CD4-positive, alpha-beta memory T cell (primary cell): Measurements from ENCODE around the gene ATG12. TPM values are rescaled to one million over a fixed set of nuclear protein-coding genes. Genes with fewer than 3 reads are reported as not detected.
"Not testable (repeated sequence)": the region's sequence is repeated elsewhere in the genome, so short reads cannot be mapped to it uniquely, and the experiment has no call there.

Experiments
- CTCF ChIA-PET: fragments of 350-600 bp; sonication (Branson Sonifier 250); formaldehyde crosslinking; loops from one replicate; lab custom pipeline; 2021; ENCODE audit warnings: inconsistent platforms; ENCODE audit not compliant: partially characterized antibody; lab: Charles Lee
- POLR2A ChIA-PET: fragments of 350-600 bp; sonication (Branson Sonifier 250); formaldehyde crosslinking; loops from one replicate; lab custom pipeline; 2021; ENCODE audit not compliant: partially characterized antibody; lab: Charles Lee
- DNase-seq, 5 donors: peaks; one replicate each; pipeline versions ENCODE4 v3.0.0 to v3.0.0-alpha.2; 2020 to 2022; ENCODE audit warnings: mixed read lengths in 1 of 5
- H3K27ac ChIP-seq: one replicate; pipeline ENCODE4 v1.7.0; 2013; ENCODE audit warnings: low read depth, low read length
- H3K27me3 ChIP-seq: 2 replicates; pipeline ENCODE4 v1.7.0; 2013; ENCODE audit warnings: mild to moderate bottlenecking, low read length, moderate library complexity; ENCODE audit not compliant: insufficient read depth
- H3K36me3 ChIP-seq: 2 replicates; pipeline ENCODE4 v1.7.0; 2013; ENCODE audit warnings: mild to moderate bottlenecking, low read length, moderate library complexity; ENCODE audit not compliant: insufficient read depth
- H3K4me1 ChIP-seq: 2 replicates; pipeline ENCODE4 v1.7.0; 2013; ENCODE audit warnings: mild to moderate bottlenecking, low read length, moderate library complexity; ENCODE audit not compliant: insufficient read depth
- H3K4me3 ChIP-seq, 2 donors: one replicate each; pipeline ENCODE4 v1.7.0; 2013; ENCODE audit warnings: low read length in 2 of 2, mild to moderate bottlenecking in 1 of 2
- H3K9me3 ChIP-seq, 2 donors: one replicate each; pipeline ENCODE4 v1.7.0; 2013; ENCODE audit warnings: low read length in 2 of 2, control low read depth in 1 of 2; ENCODE audit not compliant: control insufficient read depth in 1 of 2
- H3K27ac Mint-ChIP-seq, 7 donors: one replicate each; pipeline ENCODE4 v1.8.0; 2020 to 2021; ENCODE audit warnings: mixed read lengths in 7 of 7, mild to moderate bottlenecking in 6 of 7, inconsistent platforms in 3 of 7, moderate library complexity in 3 of 7
- H3K27me3 Mint-ChIP-seq, 2 donors: one replicate each; pipeline ENCODE4 v1.8.0; 2020 to 2021; ENCODE audit warnings: mixed read lengths in 2 of 2
- H3K36me3 Mint-ChIP-seq, 2 donors: one replicate each; pipeline ENCODE4 v1.8.0; 2020 to 2021; ENCODE audit warnings: mixed read lengths in 2 of 2, inconsistent platforms in 1 of 2, mild to moderate bottlenecking in 1 of 2
- H3K4me1 Mint-ChIP-seq, 4 donors: one replicate each; pipeline ENCODE4 v1.8.0; 2020 to 2021; ENCODE audit warnings: mixed read lengths in 4 of 4, mild to moderate bottlenecking in 1 of 4
- H3K4me3 Mint-ChIP-seq, 8 donors: one replicate each; pipeline ENCODE4 v1.8.0; 2020 to 2021; ENCODE audit warnings: mixed read lengths in 8 of 8, mild to moderate bottlenecking in 7 of 8, moderate library complexity in 6 of 8, inconsistent platforms in 3 of 8
- H3K9me3 Mint-ChIP-seq, 8 donors: one replicate each; pipeline ENCODE4 v1.8.0; 2020 to 2021; ENCODE audit warnings: mixed read lengths in 8 of 8, mild to moderate bottlenecking in 5 of 8, inconsistent platforms in 3 of 8, moderate library complexity in 1 of 8
- intact Hi-C: fragments of 100-400 bp; cut with micrococcal nuclease; formaldehyde crosslinking; loops from one replicate; pipeline ENCODE4 v1.15.1; 2023
- polyA plus RNA-seq, 2 donors: library from polyadenylated mRNA; unstranded; fragments of 300-500 nt; fragmentation: Illumina TruSeq; gene quantifications; one replicate each; pipeline ENCODE4 v1.2.3, GENCODE V29; 2021
- total RNA-seq, 2 experiments: library from RNA; stranded (reverse); gene quantifications; one replicate each; pipeline ENCODE4 v1.2.3, GENCODE V29; 2021

ATG12 gene
- total and polyA plus RNA-seq, 4 experiments from 2014 or later, result 84.7 to 133 (median 92.2) TPM

GRCh38 chr5:115831163-115831768 lies 10.1 kb downstream of the ATG12 start:
- CTCF ChIA-PET, result interaction anchor here (0.6 to 1.4 kb wide), 5 partner anchors 8 to 212 kb away, joined by 3 to 4 read pairs (median 4); no protein-coding TSS in a partner anchor
- peak overlapping the region in 5 of 7 donors; percentile 2 to 61 (median 29) for H3K27ac Mint-ChIP-seq

GRCh38 chr5:115829913-115830312 lies 11.5 kb downstream of the ATG12 start:
- H3K36me3 ChIP-seq, result peaks cover 21% of the 10 kb centered on the region
- intact Hi-C loops, result no loop called here
- H3K27me3 Mint-ChIP-seq, result no peaks in the 10 kb centered on the region

More at GRCh38 chr5:115831163-115831768, 10.1 kb downstream of the ATG12 start:
- Mint-ChIP-seq H3K4me1 (peaks cover 5 to 12% (median 10%) of the 10 kb centered on the region in 4 donors), H3K4me3 (no peak overlapping the region), H3K36me3 (peaks cover 67 to 72% of the 10 kb centered on the region in 2 donors), H3K27me3 (no peaks in the 10 kb centered on the region), H3K9me3 (peaks cover 0 to 12% (median 6%) of the 10 kb centered on the region in 8 donors)
- H3K4me3 ChIP-seq, result no peak overlapping the region
- no peaks in the 10 kb centered on the region for H3K27me3 ChIP-seq
- intact Hi-C loops, result loop anchor here (1.0 kb wide), 2 partner anchors 8 to 197 kb away; no protein-coding TSS in a partner anchor
- no peaks in the 10 kb centered on the region for H3K9me3 ChIP-seq
- peak in 4 of 5 donors; percentile 30 to 48 (median 38) for DNase-seq
- H3K27ac ChIP-seq, result no peak overlapping the region
- no peaks in the 10 kb centered on the region for H3K4me1 ChIP-seq
- POLR2A ChIA-PET, result interaction anchor here (1.0 kb wide), 1 partner anchor 10 kb away, joined by 5 read pairs; the partner anchor contains the start of genes AP3S1 and ATG12
- H3K36me3 ChIP-seq, result peaks cover 34% of the 10 kb centered on the region

GRCh38 chr5:115825948-115826347 lies 15.4 kb downstream of the ATG12 start:
- intact Hi-C loops, result no loop called here
- H3K4me3 ChIP-seq, result no peak overlapping the region
- no peak for DNase-seq
- H3K27me3 ChIP-seq, result no peaks in the 10 kb centered on the region
- H3K4me1 Mint-ChIP-seq, result peaks cover 0 to under 1% (median under 1%) of the 10 kb centered on the region in 4 donors
- no peaks in the 10 kb centered on the region for H3K9me3 ChIP-seq
- no peak overlapping the region for H3K4me3 Mint-ChIP-seq
- H3K36me3 ChIP-seq, result peaks cover 7% of the 10 kb centered on the region
- no peak overlapping the region for H3K27ac ChIP-seq
- H3K36me3 Mint-ChIP-seq, result peaks cover 33 to 34% of the 10 kb centered on the region in 2 donors
- no peak overlapping the region for H3K27ac Mint-ChIP-seq
- ChIA-PET CTCF (no interaction called here), POLR2A (no interaction called here)
- H3K9me3 Mint-ChIP-seq, result peaks cover 0 to 47% (median 33%) of the 10 kb centered on the region in 8 donors
- H3K4me1 ChIP-seq, result no peaks in the 10 kb centered on the region
- H3K27me3 Mint-ChIP-seq, result peaks cover 2 to 3% of the 10 kb centered on the region in 2 donors

More at GRCh38 chr5:115829913-115830312, 11.5 kb downstream of the ATG12 start:
- CTCF ChIA-PET, result no interaction called here
- Mint-ChIP-seq H3K36me3 (peaks cover 58 to 60% of the 10 kb centered on the region in 2 donors), H3K4me3 (no peak overlapping the region), H3K4me1 (peaks cover 4 to 11% (median 6%) of the 10 kb centered on the region in 4 donors), H3K9me3 (peaks cover 0 to 25% (median 19%) of the 10 kb centered on the region in 8 donors), H3K27ac (no peak overlapping the region)
- POLR2A ChIA-PET, result interaction anchor here (0.6 kb wide), 1 partner anchor 12 kb away, joined by 3 read pairs; the partner anchor contains the start of genes AP3S1 and ATG12
- H3K27me3 ChIP-seq, result no peaks in the 10 kb centered on the region
- H3K27ac ChIP-seq, result no peak overlapping the region
- H3K9me3 ChIP-seq, result no peaks in the 10 kb centered on the region
- no peak for DNase-seq
- no peak overlapping the region for H3K4me3 ChIP-seq
- H3K4me1 ChIP-seq, result no peaks in the 10 kb centered on the region

- H3K4me1 Mint-ChIP-seq, H3K4me3 ChIP-seq, intact Hi-C loops, POLR2A ChIA-PET, H3K36me3 ChIP-seq, H3K27ac ChIP-seq, DNase-seq, H3K27me3 ChIP-seq, H3K4me1 ChIP-seq, H3K9me3 ChIP-seq, CTCF ChIA-PET, H3K4me3 Mint-ChIP-seq, H3K27ac Mint-ChIP-seq: not testable (repeated sequence)
- peaks cover 8 to 10% of the 10 kb centered on the region in 2 donors for H3K27me3 Mint-ChIP-seq
- H3K9me3 Mint-ChIP-seq, result peaks cover 0 to 47% (median 33%) of the 10 kb centered on the region in 8 donors
- H3K36me3 Mint-ChIP-seq, result peaks cover 32 to 33% of the 10 kb centered on the region in 2 donors
Measured at GRCh38 chr5:115824983-115825382, 16.4 kb downstream of the ATG12 start.

- Histone ChIP-seq H3K36me3 (no peaks in the 10 kb centered on the region), H3K27ac (no peak overlapping the region), H3K27me3 (peaks cover 23% of the 10 kb centered on the region), H3K4me1 (peaks cover 7% of the 10 kb centered on the region), H3K4me3 (no peak overlapping the region), H3K9me3 (no peaks in the 10 kb centered on the region)
- Mint-ChIP-seq H3K36me3 (peaks cover 1 to 4% of the 10 kb centered on the region in 2 donors), H3K27ac (no peak overlapping the region), H3K4me1 (peaks cover 0 to 10% (median 3%) of the 10 kb centered on the region in 4 donors), H3K9me3 (peaks cover 0 to 32% (median 25%) of the 10 kb centered on the region in 8 donors), H3K4me3 (no peak overlapping the region), H3K27me3 (peaks cover 31 to 33% of the 10 kb centered on the region in 2 donors)
- intact Hi-C loops, result no loop called here
- ChIA-PET POLR2A (no interaction called here), CTCF (no interaction called here)
- no peak for DNase-seq
Measured at GRCh38 chr5:115820846-115821245, 20.5 kb downstream of the ATG12 start.

GRCh38 chr5:115818821-115819220 lies 22.5 kb downstream of the ATG12 start:
- DNase-seq, result no peak
- Histone ChIP-seq H3K36me3 (no peaks in the 10 kb centered on the region), H3K4me3 (no peak overlapping the region), H3K9me3 (no peaks in the 10 kb centered on the region), H3K27me3 (peaks cover 32% of the 10 kb centered on the region), H3K4me1 (peaks cover 16% of the 10 kb centered on the region), H3K27ac (no peak overlapping the region)
- CTCF ChIA-PET, result no interaction called here
- POLR2A ChIA-PET, result no interaction called here
- Mint-ChIP-seq H3K27me3 (peaks cover 48 to 50% of the 10 kb centered on the region in 2 donors), H3K36me3 (peaks cover 0 to 1% of the 10 kb centered on the region in 2 donors), H3K27ac (no peak overlapping the region), H3K4me3 (peak overlapping the region in 1 of 8 donors; percentile 26), H3K9me3 (peaks cover 0 to 13% (median 9%) of the 10 kb centered on the region in 8 donors), H3K4me1 (peaks cover 5 to 20% (median 9%) of the 10 kb centered on the region in 4 donors)
- intact Hi-C loops, result no loop called here

- Mint-ChIP-seq H3K36me3 (no peaks in the 10 kb centered on the region), H3K4me1 (peaks cover 5 to 22% (median 9%) of the 10 kb centered on the region in 4 donors), H3K9me3 (peaks cover 0 to 5% (median 2%) of the 10 kb centered on the region in 8 donors), H3K27me3 (peaks cover 56 to 61% of the 10 kb centered on the region in 2 donors), H3K4me3 (peak overlapping the region in 2 of 8 donors; percentile 15 to 22), H3K27ac (no peak overlapping the region)
- H3K36me3 ChIP-seq, result no peaks in the 10 kb centered on the region
- no peak for DNase-seq
- peaks cover 32% of the 10 kb centered on the region for H3K27me3 ChIP-seq
- no peaks in the 10 kb centered on the region for H3K9me3 ChIP-seq
- ChIA-PET CTCF (no interaction called here), POLR2A (no interaction called here)
- intact Hi-C loops, result no loop called here
- no peak overlapping the region for H3K27ac ChIP-seq
- H3K4me1 ChIP-seq, result peaks cover 16% of the 10 kb centered on the region
- H3K4me3 ChIP-seq, result no peak overlapping the region
Measured at GRCh38 chr5:115817386-115817785, 24.0 kb downstream of the ATG12 start.
